Astrocyte of the spinal cord (primary cell): Measurements from ENCODE around the gene LILRA2.
"Not testable (repeated sequence)": the region's sequence is repeated elsewhere in the genome, so short reads cannot be mapped to it uniquely, and the experiment has no call there.

Source experiments
- DNase-seq: peaks from one replicate; pipeline ENCODE4 v3.0.0; 2011; ENCODE audit warnings: low read depth, low spot score
- H3K4me3 ChIP-seq: 2 replicates; pipeline ENCODE4 v1.5.1; 2011; ENCODE audit warnings: low read depth, mild to moderate bottlenecking, low read length, moderate library complexity
- in situ Hi-C: cut with HindIII; loops from 2 replicates; pipeline ENCODE4 v1.10.0; 2017; ENCODE audit warnings: low sequenced_read_pairs
- TF ChIP-seq, protein P1 (sequence below): IDR thresholded peaks from 2 replicates; pipeline ENCODE4 v1.5.1; 2012; ENCODE audit warnings: low read depth, mild to moderate bottlenecking, low read length, inconsistent platforms

The LILRA2 gene

GRCh38 chr19:54620464-54620863 lies 46.9 kb downstream of the LILRA2 start:
- TF ChIP-seq, protein P1, sequence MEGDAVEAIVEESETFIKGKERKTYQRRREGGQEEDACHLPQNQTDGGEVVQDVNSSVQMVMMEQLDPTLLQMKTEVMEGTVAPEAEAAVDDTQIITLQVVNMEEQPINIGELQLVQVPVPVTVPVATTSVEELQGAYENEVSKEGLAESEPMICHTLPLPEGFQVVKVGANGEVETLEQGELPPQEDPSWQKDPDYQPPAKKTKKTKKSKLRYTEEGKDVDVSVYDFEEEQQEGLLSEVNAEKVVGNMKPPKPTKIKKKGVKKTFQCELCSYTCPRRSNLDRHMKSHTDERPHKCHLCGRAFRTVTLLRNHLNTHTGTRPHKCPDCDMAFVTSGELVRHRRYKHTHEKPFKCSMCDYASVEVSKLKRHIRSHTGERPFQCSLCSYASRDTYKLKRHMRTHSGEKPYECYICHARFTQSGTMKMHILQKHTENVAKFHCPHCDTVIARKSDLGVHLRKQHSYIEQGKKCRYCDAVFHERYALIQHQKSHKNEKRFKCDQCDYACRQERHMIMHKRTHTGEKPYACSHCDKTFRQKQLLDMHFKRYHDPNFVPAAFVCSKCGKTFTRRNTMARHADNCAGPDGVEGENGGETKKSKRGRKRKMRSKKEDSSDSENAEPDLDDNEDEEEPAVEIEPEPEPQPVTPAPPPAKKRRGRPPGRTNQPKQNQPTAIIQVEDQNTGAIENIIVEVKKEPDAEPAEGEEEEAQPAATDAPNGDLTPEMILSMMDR: no peak
- no peak overlapping the region for H3K4me3 ChIP-seq
- in situ Hi-C loops: no loop called here
- DNase-seq: no peak

- H3K4me3 ChIP-seq: no peak overlapping the region
- DNase-seq: no peak
- TF ChIP-seq, protein P1: no peak
- in situ Hi-C loops: no loop called here
Observed at GRCh38 chr19:54622431-54622830, 48.8 kb downstream of the LILRA2 start.

GRCh38 chr19:54624234-54624633 lies 50.6 kb downstream of the LILRA2 start:
- in situ Hi-C loops, H3K4me3 ChIP-seq, DNase-seq: not testable (repeated sequence)

DNA sequence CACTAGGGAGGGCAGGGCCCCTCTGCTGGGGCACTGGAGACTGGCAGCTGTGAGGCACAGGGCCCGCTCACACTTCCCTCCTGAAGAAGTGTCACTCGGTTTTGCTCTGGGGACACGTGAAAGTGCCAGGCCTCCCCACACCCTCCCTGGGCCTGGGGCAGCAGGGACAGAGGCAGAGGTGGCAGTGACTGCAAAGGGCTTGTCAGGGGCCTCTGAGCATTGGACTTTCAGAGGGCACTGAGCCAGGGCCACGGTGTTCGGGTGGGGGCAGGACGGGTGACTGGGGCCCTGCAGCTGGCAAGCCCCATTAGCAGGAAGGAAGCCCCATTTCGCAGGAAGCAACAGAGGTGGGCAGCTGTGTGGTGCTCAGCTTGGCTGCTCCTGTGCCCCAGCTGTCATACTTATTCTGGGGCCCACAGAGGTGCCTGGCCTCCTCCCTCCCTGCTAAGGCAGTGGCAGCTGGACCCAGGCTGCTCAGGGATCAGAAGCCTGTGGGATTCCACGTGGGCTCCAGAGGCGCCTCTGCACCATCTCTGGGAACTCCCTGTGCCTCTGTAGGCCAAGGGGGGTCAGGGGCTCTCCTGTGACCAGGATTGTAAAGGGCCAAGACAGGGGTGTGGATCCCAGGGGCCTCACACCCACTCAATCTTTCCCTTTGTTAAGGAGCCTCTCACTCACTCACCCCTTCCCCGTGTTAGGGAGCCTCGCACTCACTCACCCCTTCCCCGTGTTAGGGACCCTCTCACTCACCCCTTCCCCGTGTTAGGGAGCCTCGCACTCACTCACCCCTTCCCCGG lies 51.5 kb downstream of the LILRA2 start:
- in situ Hi-C loops, H3K4me3 ChIP-seq, DNase-seq: not testable (repeated sequence)

DNA sequence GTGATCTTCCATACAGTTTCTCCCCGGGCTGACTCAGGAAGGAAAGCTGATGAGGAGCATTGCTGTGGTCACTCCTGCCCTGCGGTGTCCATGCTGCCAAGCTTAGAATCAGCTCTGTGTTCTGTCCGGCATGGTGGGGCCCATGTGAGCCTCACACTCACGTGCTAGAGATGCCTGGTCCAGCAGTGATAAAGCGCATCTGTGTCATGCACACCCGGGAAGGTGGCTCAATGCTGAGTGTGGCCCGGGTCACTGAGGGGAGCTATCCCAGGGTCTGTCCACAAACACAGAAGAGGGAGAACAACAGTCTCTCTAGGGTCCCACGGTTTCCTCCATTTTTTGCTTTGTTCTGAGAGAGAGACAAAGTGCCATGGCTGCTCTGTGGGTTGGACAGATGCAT lies 53.2 kb downstream of the LILRA2 start:
- in situ Hi-C loops: no loop called here
- no peak overlapping the region for H3K4me3 ChIP-seq
- TF ChIP-seq, protein P1: no peak
- no peak for DNase-seq

DNA sequence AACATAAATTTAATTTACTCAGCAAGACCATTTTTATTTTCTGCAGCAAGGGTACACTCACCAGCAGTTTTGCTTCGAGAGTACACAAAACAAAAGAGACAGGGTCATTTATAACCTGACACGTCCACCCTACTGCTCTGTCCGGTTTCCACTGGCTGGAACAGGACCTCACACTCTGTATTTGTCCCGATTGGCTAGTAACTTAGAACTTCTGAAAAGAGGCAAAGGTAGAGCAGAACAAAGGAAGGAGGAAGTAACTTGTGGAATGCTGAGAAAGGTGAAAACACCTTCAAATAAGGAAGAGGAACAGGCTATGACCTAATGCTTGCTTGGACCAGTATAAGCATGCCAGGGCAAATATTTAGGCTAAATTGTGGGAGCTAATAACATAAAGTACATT lies 54.3 kb downstream of the LILRA2 start:
- in situ Hi-C loops, H3K4me3 ChIP-seq, DNase-seq: not testable (repeated sequence)

- DNase-seq, H3K4me3 ChIP-seq, in situ Hi-C loops: not testable (repeated sequence)
Observed at GRCh38 chr19:54630262-54630661, 56.7 kb downstream of the LILRA2 start, which contains the start of gene LILRB1. Gene LILRB1 (plus strand): TSS chr19:54630484. CDS start chr19:54631074, 590 bp downstream.

- in situ Hi-C loops: no loop called here
- TF ChIP-seq, protein P1: no peak
- no peak overlapping the region for H3K4me3 ChIP-seq
- DNase-seq: no peak
Observed at GRCh38 chr19:54630782-54631181, 57.2 kb downstream of the LILRA2 start.

- H3K4me3 ChIP-seq, DNase-seq, in situ Hi-C loops: not testable (repeated sequence)
Observed at GRCh38 chr19:54631489-54632337, 58.1 kb downstream of the LILRA2 start.

- H3K4me3 ChIP-seq, in situ Hi-C loops, DNase-seq: not testable (repeated sequence)
Observed at GRCh38 chr19:54632517-54632916, 58.9 kb downstream of the LILRA2 start.
